H1 (cell line): ENCODE data around the gene RFXAP. TPM values are rescaled to one million over a fixed set of nuclear protein-coding genes. Genes with fewer than 3 reads are reported as not detected.

Experiments used
- CTCF ChIA-PET: fragments of 300-600 bp; sonication (Branson Sonifier 250); formaldehyde crosslinking; loops from one replicate; lab custom pipeline; 2021; ENCODE audit not compliant: partially characterized antibody; lab: Charles Lee
- POLR2A ChIA-PET: fragments of 300-600 bp; sonication (Branson Sonifier 250); formaldehyde crosslinking; loops from one replicate; lab custom pipeline; 2021; ENCODE audit warnings: inconsistent platforms; ENCODE audit not compliant: partially characterized antibody; lab: Charles Lee
- DNase-seq, 2 experiments: peaks; one replicate each; pipeline versions ENCODE4 v3.0.0 to v3.0.0-alpha.2; 2010 to 2022; ENCODE audit warnings: low spot score in 2 of 2, low read depth in 1 of 2, mixed read lengths in 1 of 2
- FAIRE-seq: peaks from 2 replicates; lab custom pipeline; 2011; peaks lifted over from hg19 to GRCh38; lab: Jason Lieb, UNC
- H2AFZ ChIP-seq: 2 replicates; pipeline ENCODE4 v1.8.1; 2012; ENCODE audit warnings: low read length, inconsistent platforms
- H2AK5ac ChIP-seq: 2 replicates; pipeline ENCODE4 v1.6.1; 2013; ENCODE audit warnings: low read depth, low read length
- H2BK120ac ChIP-seq: replicated peaks from 2 replicates; pipeline ENCODE3; 2013; ENCODE audit warnings: low read depth, low read length, inconsistent platforms
- H2BK12ac ChIP-seq: 2 replicates; pipeline ENCODE4 v1.6.1; 2013; ENCODE audit warnings: low read depth, low read length
- H2BK15ac ChIP-seq: 2 replicates; pipeline ENCODE4 v1.6.1; 2013; ENCODE audit warnings: low read length
- H2BK20ac ChIP-seq: 2 replicates; pipeline ENCODE4 v1.6.1; 2013; ENCODE audit warnings: low read length
- H2BK5ac ChIP-seq: 2 replicates; pipeline ENCODE4 v1.6.1; 2013; ENCODE audit warnings: low read depth, low read length
- H3K14ac ChIP-seq: 2 replicates; pipeline ENCODE4 v1.6.1; 2013; ENCODE audit warnings: inconsistent platforms; ENCODE audit not compliant: insufficient read length
- H3K18ac ChIP-seq: 2 replicates; pipeline ENCODE4 v1.6.1; 2013; ENCODE audit warnings: low read length; ENCODE audit errors: extremely low read depth
- H3K23ac ChIP-seq: 2 replicates; pipeline ENCODE4 v1.6.1; 2013; ENCODE audit warnings: inconsistent platforms; ENCODE audit not compliant: insufficient read length
- H3K23me2 ChIP-seq: 2 replicates; pipeline ENCODE4 v1.6.1; 2013; ENCODE audit warnings: low read depth, low read length
- H3K27ac ChIP-seq: 2 replicates; pipeline ENCODE4 v1.6.1; 2011; ENCODE audit warnings: low read depth, low read length, inconsistent platforms
- H3K27me3 ChIP-seq, 4 experiments: replicated peaks in 1 of 4; 1 replicate in 1 of 4; 2 replicates in 3 of 4; pipeline versions ENCODE4 v1.6.1 to v1.8.1; 2011 to 2013; ENCODE audit warnings: low read length in 3 of 4, mild to moderate bottlenecking in 3 of 4, inconsistent platforms in 2 of 4, mixed read lengths in 2 of 4, moderate library complexity in 1 of 4; ENCODE audit not compliant: control insufficient read depth in 3 of 4, insufficient read depth in 3 of 4; ENCODE audit errors: extremely low read depth in 1 of 4
- H3K36me3 ChIP-seq, 4 experiments: 2 replicates each; pipeline versions ENCODE4 v1.6.1 to v1.8.1; 2011 to 2013; ENCODE audit warnings: mild to moderate bottlenecking in 4 of 4, low read length in 3 of 4, moderate library complexity in 2 of 4, control low read depth in 1 of 4, inconsistent platforms in 1 of 4; ENCODE audit not compliant: insufficient read depth in 4 of 4, control insufficient read depth in 2 of 4
- H3K4ac ChIP-seq: replicated peaks from 2 replicates; pipeline ENCODE3; 2013; ENCODE audit warnings: low read length, low read depth, mixed read lengths, inconsistent platforms; ENCODE audit not compliant: insufficient read length
- H3K4me1 ChIP-seq, 4 experiments: replicated peaks in 1 of 4; 1 replicate in 1 of 4; 2 replicates in 3 of 4; pipeline versions ENCODE4 v1.6.1 to v1.8.1; 2011 to 2013; ENCODE audit warnings: low read length in 3 of 4, inconsistent platforms in 2 of 4, mixed read lengths in 1 of 4; ENCODE audit not compliant: insufficient read depth in 4 of 4, control insufficient read depth in 3 of 4
- H3K4me2 ChIP-seq, 2 experiments: 2 replicates each; pipeline versions ENCODE4 v1.6.1 to v1.8.1; 2011 to 2013; ENCODE audit warnings: low read depth in 2 of 2, low read length in 2 of 2, control low read depth in 1 of 2, inconsistent platforms in 1 of 2, mild to moderate bottlenecking in 1 of 2; ENCODE audit not compliant: insufficient read depth in 1 of 2
- H3K4me3 ChIP-seq, 4 experiments: fragments of 200-600, 300-600 bp in 1 of 4; sonication (generic), shearing (Covaris generic), sonication (Bioruptor Twin) in 1 of 4; 2 replicates each; pipeline versions ENCODE4 v1.5.1 to v1.8.1; 2011 to 2016; ENCODE audit warnings: low read length in 4 of 4, low read depth in 3 of 4, control low read depth in 2 of 4, inconsistent platforms in 2 of 4, mild to moderate bottlenecking in 2 of 4, mixed read lengths in 1 of 4, moderate library complexity in 1 of 4; ENCODE audit not compliant: insufficient read depth in 2 of 4; ENCODE audit errors: extremely low read depth in 1 of 4
- H3K56ac ChIP-seq: replicated peaks from 2 replicates; pipeline ENCODE3; 2013; ENCODE audit warnings: low read depth, mild to moderate bottlenecking, mixed read lengths, low read length, inconsistent platforms; ENCODE audit not compliant: insufficient read length
- H3K79me1 ChIP-seq: 2 replicates; pipeline ENCODE4 v1.6.1; 2013; ENCODE audit warnings: low read depth, low read length, control low read depth
- H3K79me2 ChIP-seq, 2 experiments: 2 replicates each; pipeline versions ENCODE4 v1.6.1 to v1.8.1; 2012 to 2013; ENCODE audit warnings: low read length in 2 of 2, mild to moderate bottlenecking in 2 of 2, inconsistent platforms in 1 of 2; ENCODE audit not compliant: insufficient read depth in 2 of 2, control insufficient read depth in 1 of 2
- H3K9ac ChIP-seq, 4 experiments: replicated peaks in 1 of 4; 1 replicate in 1 of 4; 2 replicates in 3 of 4; pipeline versions ENCODE4 v1.6.1 to v1.8.1; 2011 to 2013; ENCODE audit warnings: low read depth in 3 of 4, low read length in 3 of 4, control low read depth in 2 of 4, mild to moderate bottlenecking in 2 of 4, moderate library complexity in 2 of 4, inconsistent platforms in 1 of 4; ENCODE audit errors: extremely low read depth in 1 of 4
- H3K9me3 ChIP-seq, 2 experiments: 2 replicates each; pipeline versions ENCODE4 v1.6.1 to v1.8.1; 2012 to 2013; ENCODE audit warnings: mild to moderate bottlenecking in 2 of 2, moderate library complexity in 2 of 2, control low read depth in 1 of 2, inconsistent platforms in 1 of 2, low read depth in 1 of 2, low read length in 1 of 2, mixed read lengths in 1 of 2; ENCODE audit not compliant: insufficient read depth in 2 of 2
- H4K20me1 ChIP-seq, 2 experiments: replicated peaks in 1 of 2; 2 replicates each; pipeline versions ENCODE3 to v1.8.1; 2011 to 2013; ENCODE audit warnings: inconsistent platforms in 2 of 2, low read length in 2 of 2, mild to moderate bottlenecking in 1 of 2; ENCODE audit not compliant: insufficient read depth in 2 of 2, control insufficient read depth in 1 of 2
- H4K5ac ChIP-seq: 2 replicates; pipeline ENCODE4 v1.6.1; 2013; ENCODE audit warnings: low read length, low read depth, mixed read lengths, inconsistent platforms; ENCODE audit not compliant: insufficient read length
- H4K8ac ChIP-seq: 2 replicates; pipeline ENCODE4 v1.8.0; 2013; ENCODE audit warnings: mild to moderate bottlenecking, moderate library complexity, low read length, inconsistent platforms; ENCODE audit not compliant: insufficient read depth; ENCODE audit errors: extremely low read depth
- H4K91ac ChIP-seq: replicated peaks from 2 replicates; pipeline ENCODE3; 2013; ENCODE audit warnings: low read length, mixed read lengths, inconsistent platforms; ENCODE audit not compliant: insufficient read length
- CHD2 ChIP-seq: IDR thresholded peaks from 2 replicates; pipeline ENCODE4 v1.6.1; 2012; ENCODE audit warnings: low read length, improper control_type of control experiment
- HDAC2 ChIP-seq, 2 experiments: fragments of 300-600 bp in 1 of 2; sonication (generic) in 1 of 2; IDR thresholded peaks; 2 replicates each; pipeline ENCODE4 v1.6.1; 2011 to 2012; ENCODE audit warnings: low read depth in 2 of 2, low read length in 2 of 2, mild to moderate bottlenecking in 2 of 2, moderate library complexity in 2 of 2, borderline replicate concordance in 1 of 2, inconsistent platforms in 1 of 2
- JUN ChIP-seq: IDR thresholded peaks from 2 replicates; pipeline ENCODE4 v1.6.1; 2011; ENCODE audit warnings: low read depth, mild to moderate bottlenecking, improper control_type of control experiment, low read length
- POLR2AphosphoS5 ChIP-seq: IDR thresholded peaks from 2 replicates; pipeline ENCODE4 v1.6.1; 2011; ENCODE audit warnings: low read depth, low read length
- YY1 ChIP-seq: IDR thresholded peaks from 2 replicates; pipeline ENCODE4 v1.6.1; 2011; ENCODE audit warnings: low read depth, mild to moderate bottlenecking, low read length
- WGBS, 2 experiments: shearing (Covaris generic) in 1 of 2; methylation state at CpG; one replicate each; pipeline versions ENCODE4 v1.1.6 to v1.1.7; 2013 to 2015; ENCODE audit warnings: low lambda C conversion rate in 2 of 2, mixed read lengths in 2 of 2, inconsistent platforms in 1 of 2, low coverage in 1 of 2, missing lambda C conversion rate in 1 of 2; ENCODE audit not compliant: insufficient replicate concordance in 2 of 2, insufficient coverage in 1 of 2, insufficient read length in 1 of 2; ENCODE audit errors: extremely low coverage in 1 of 2, missing lambda C conversion rate in 1 of 2; 5-methylcytosine and 5-hydroxymethylcytosine counted together
- polyA plus RNA-seq, 7 experiments: library from polyadenylated mRNA; depleted of rRNA in 3 of 7; stranded (reverse) in 5 of 7; unstranded in 2 of 7; fragments of >200 nt in 5 of 7; fragments of 200-250 nt in 2 of 7; gene quantifications; 1 replicate in 5 of 7; 2 replicates in 1 of 7; 4 replicates in 1 of 7; pipeline versions ENCODE4 v1.2.1 to v1.2.3, GENCODE V29; 2011 to 2013; ENCODE audit warnings: missing spikeins in 2 of 7, mixed read lengths in 2 of 7
- total RNA-seq: library from RNA; stranded (reverse); fragmentation: NEBNext Ultra II Directional; extraction: Animal tissue kit (Norgen Biotek cat#: 25700); gene quantifications from 2 replicates; pipeline ENCODE4 v1.2.1, GENCODE V29; 2021

RFXAP gene
- total and polyA plus RNA-seq, 2 of the 8 experiments (the other 6 are each of a cell fraction or from before 2014, with no cell fraction given): 5.2 to 11.5 TPM

GRCh38 chr13:36789061-36789460, 30.0 kb upstream of the RFXAP start:
- Histone ChIP-seq H3K36me3 (no peaks in the 10 kb centered on the region), H3K4ac (no peak overlapping the region), H3K18ac (no peak overlapping the region), H3K23me2 (no peaks in the 10 kb centered on the region), H3K9ac (no peak overlapping the region), H3K27me3 (no peaks in the 10 kb centered on the region), H3K56ac (no peak overlapping the region), H2BK120ac (no peak overlapping the region), H3K9me3 (no peaks in the 10 kb centered on the region), H2BK5ac (no peak overlapping the region), H2BK20ac (no peak overlapping the region), H3K4me1 (peaks cover 0 to 2% (median 0%) of the 10 kb centered on the region in 4 experiments; a peak in 1 of 7 replicates), H3K4me2 (no peak overlapping the region), H2AK5ac (no peak overlapping the region), H4K5ac (no peak overlapping the region), H3K27ac (no peak overlapping the region), H2BK15ac (no peak overlapping the region), H4K8ac (0 out of 2 replicates have a peak overlapping the region, but pooled peaks have one; percentile 30), H2AFZ (peak overlapping the region; percentile 18; the same call in 1 of the 2 replicates), H3K79me2 (no peaks in the 10 kb centered on the region), H3K14ac (no peak overlapping the region), H3K23ac (no peak overlapping the region), H3K4me3 (no peak overlapping the region), H3K79me1 (no peaks in the 10 kb centered on the region), H4K91ac (no peak overlapping the region), H2BK12ac (no peak overlapping the region), H4K20me1 (no peaks in the 10 kb centered on the region)
- POLR2A ChIA-PET: no interaction called here
- TF ChIP-seq POLR2AphosphoS5 (no peak), CHD2 (no peak), JUN (no peak), HDAC2 (IDR thresholded peaks at IDR 0.05; ENCODE audit: borderline replicate concordance in 1 of 2, low read depth in 2 of 2, low read length in 2 of 2) (no peak), YY1 (no peak)
- FAIRE-seq (no peak), DNase-seq (no peak)
- CTCF ChIA-PET: no interaction called here
- 98% methylated on average over 3 of the region's 3 CpGs; no CpG with 5 or more reads in 1 of the 2 experiments for WGBS, 2 experiments
